Measurements from ENCODE around the gene TBX5.

GRCh38 chr12:114431902-114432301, 26.0 kb upstream of the TBX5 start:
- TF ChIP-seq POLR2A (IDR thresholded peaks at IDR 0.05) (no peak), CTCF (IDR thresholded peaks at IDR 0.05) (no peak)

Measured in right lobe of liver (tissue), 4 donors.